Mucosa of rectum (tissue), 2 donors: Measurements from ENCODE around the gene PTRHD1.

ENCODE experiments used
- H3K27ac ChIP-seq, 2 donors: one replicate each; pipeline ENCODE4 v1.7.0; 2013; ENCODE audit warnings: inconsistent platforms in 2 of 2, low read depth in 2 of 2, low read length in 2 of 2
- H3K27me3 ChIP-seq, 2 donors: one replicate each; pipeline ENCODE4 v1.7.0; 2013; ENCODE audit warnings: low read length in 2 of 2; ENCODE audit not compliant: control insufficient read depth in 2 of 2, insufficient read depth in 2 of 2
- H3K36me3 ChIP-seq, 2 donors: one replicate each; pipeline ENCODE4 v1.7.0; 2013; ENCODE audit warnings: low read length in 2 of 2; ENCODE audit not compliant: control insufficient read depth in 2 of 2, insufficient read depth in 2 of 2
- H3K4me1 ChIP-seq, 2 donors: one replicate each; pipeline ENCODE4 v1.7.0; 2013; ENCODE audit warnings: low read length in 2 of 2, mild to moderate bottlenecking in 1 of 2; ENCODE audit not compliant: control insufficient read depth in 2 of 2, insufficient read depth in 2 of 2
- H3K4me3 ChIP-seq, 2 donors: one replicate each; pipeline ENCODE4 v1.7.0; 2013; ENCODE audit warnings: low read length in 2 of 2
- H3K9ac ChIP-seq, 2 donors: one replicate each; pipeline ENCODE4 v1.7.0; 2013; ENCODE audit warnings: low read length in 2 of 2, low read depth in 1 of 2, mild to moderate bottlenecking in 1 of 2
- H3K9me3 ChIP-seq, 2 donors: one replicate each; pipeline ENCODE4 v1.7.0; 2013; ENCODE audit warnings: low read length in 2 of 2; ENCODE audit not compliant: control insufficient read depth in 2 of 2
- donor health status: healthy.
- donor health status: Normal muscosa, but diverticular disease.

The PTRHD1 gene

GRCh38 chr2:24785671-24786321 is 7.4 kb downstream of the PTRHD1 start:
- Histone ChIP-seq H3K9me3 (no peaks in the 10 kb centered on the region), H3K27ac (no peak overlapping the region), H3K9ac (peak overlapping the region in 1 of 2 donors; percentile 24), H3K4me1 (no peaks in the 10 kb centered on the region), H3K27me3 (no peaks in the 10 kb centered on the region), H3K4me3 (no peak overlapping the region), H3K36me3 (peaks cover 0 to 4% of the 10 kb centered on the region in 2 donors)

DNA sequence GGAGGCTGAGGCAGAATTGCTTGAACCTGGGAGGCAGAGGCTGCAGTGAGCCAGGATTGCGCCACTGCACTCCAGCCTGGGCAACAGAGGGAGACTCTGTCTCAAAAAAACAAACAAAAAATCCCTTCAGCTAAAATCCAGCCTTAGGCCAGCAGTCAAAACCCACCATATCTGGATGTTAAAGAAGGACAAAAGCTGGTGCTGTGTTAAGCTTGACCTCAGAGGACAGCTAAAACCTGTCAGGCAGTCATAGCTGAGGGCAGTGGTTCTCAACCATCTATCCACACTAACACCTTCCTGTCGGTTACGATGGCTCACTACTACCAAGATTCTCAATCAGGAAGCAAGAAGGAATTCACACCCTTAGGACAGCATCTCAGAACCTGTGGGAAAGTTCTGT is 9.6 kb downstream of the PTRHD1 start:
- Histone ChIP-seq H3K36me3 (no peaks in the 10 kb centered on the region), H3K27me3 (no peaks in the 10 kb centered on the region), H3K9ac (no peak overlapping the region), H3K4me3 (no peak overlapping the region), H3K27ac (no peak overlapping the region), H3K4me1 (peaks cover 0 to 3% of the 10 kb centered on the region in 2 donors), H3K9me3 (no peaks in the 10 kb centered on the region)

- Histone ChIP-seq H3K36me3 (no peaks in the 10 kb centered on the region), H3K4me3 (no peak overlapping the region), H3K4me1 (peaks cover 0 to 3% of the 10 kb centered on the region in 2 donors), H3K27me3 (no peaks in the 10 kb centered on the region), H3K27ac (no peak overlapping the region), H3K9ac (peak overlapping the region in 1 of 2 donors; percentile 19), H3K9me3 (no peaks in the 10 kb centered on the region)
Observed at GRCh38 chr2:24779116-24779515, 14.1 kb downstream of the PTRHD1 start.

DNA sequence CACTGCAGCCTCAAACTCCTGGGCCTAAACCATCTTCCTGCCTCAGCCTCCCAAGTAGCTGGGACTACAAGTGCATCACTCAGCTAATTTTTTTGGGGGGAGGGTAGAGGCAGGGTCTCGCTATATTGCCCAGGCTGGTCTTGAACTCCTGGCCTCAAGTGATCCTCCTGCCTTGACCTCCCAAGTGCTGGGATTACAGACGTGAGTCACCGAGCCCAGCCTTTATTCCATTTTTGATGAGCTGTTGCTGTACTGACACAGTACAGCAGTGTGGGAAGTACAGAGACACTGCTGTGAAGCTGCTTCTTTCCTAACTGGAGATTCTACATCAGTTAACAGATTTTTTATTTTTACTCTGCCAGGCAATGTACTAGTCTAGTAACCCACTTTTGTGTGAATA is 18.8 kb downstream of the PTRHD1 start:
- Histone ChIP-seq H3K27me3 (no peaks in the 10 kb centered on the region), H3K36me3 (peaks cover 6 to 10% of the 10 kb centered on the region in 2 donors), H3K9ac (no peak overlapping the region), H3K27ac (no peak overlapping the region), H3K4me1 (peaks cover 0 to 3% of the 10 kb centered on the region in 2 donors), H3K4me3 (no peak overlapping the region), H3K9me3 (no peaks in the 10 kb centered on the region)

DNA sequence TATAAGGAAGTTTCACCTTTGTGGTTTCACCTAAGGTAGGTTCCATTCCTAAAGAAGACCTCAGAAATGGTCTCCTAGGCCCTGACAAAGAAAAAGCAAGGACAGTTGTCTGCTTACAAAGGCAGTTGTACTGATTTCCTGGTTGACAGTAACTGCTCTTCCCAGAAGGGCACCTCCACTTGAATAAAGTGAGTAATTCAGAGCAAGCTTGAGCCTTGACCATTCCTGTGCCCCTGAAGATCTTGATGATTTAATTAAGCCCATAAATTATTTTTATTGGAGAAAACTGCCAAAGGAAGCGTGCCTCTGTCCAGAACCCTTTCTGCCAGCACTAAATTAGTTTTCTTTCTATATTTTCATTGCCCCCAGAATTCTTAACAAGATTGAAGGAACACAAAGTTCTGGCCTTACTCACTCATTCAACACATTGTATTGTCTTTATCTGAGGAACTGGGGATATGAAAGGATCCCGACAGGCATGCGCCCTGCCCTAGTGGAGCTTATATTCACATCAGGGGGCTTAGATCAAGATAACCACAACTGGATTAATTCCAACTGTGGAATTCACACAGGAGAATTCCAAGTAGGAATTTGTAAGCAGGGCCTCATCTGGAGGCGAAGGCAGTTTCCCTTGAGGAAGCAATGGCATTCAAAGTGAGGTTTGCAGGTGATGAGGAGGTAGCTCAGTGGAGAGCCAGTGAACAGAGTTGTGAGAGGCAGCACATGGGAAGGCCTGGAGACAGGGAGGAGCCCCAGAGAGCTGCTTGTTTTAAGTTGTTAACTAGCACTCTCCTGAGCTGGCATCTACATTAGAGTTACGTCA is 21.2 kb downstream of the PTRHD1 start:
- Histone ChIP-seq H3K4me1 (no peaks in the 10 kb centered on the region), H3K9ac (no peak overlapping the region), H3K9me3 (no peaks in the 10 kb centered on the region), H3K27ac (no peak overlapping the region), H3K36me3 (peaks cover 10 to 15% of the 10 kb centered on the region in 2 donors), H3K4me3 (no peak overlapping the region), H3K27me3 (no peaks in the 10 kb centered on the region)

DNA sequence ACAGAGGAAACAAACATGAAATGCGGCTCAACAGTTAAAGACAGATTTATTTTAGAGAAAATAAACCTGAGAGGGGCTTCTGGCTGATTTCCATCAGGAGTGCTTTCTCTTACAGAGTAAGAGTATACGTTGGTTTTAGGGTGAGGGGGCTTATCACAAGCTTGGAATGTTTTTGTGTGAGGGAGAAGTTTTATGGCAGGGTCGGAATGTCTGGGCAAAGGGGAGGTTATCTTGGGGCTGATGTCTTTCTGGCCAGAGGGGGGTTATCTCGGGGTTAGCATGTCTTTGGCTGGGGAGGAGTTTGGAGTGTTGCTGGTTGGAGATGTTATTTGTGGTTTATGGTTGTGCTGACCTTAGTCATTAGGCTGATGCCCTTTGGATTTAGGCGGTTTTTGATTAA is 22.1 kb downstream of the PTRHD1 start:
- Histone ChIP-seq H3K36me3 (peaks cover 10 to 17% of the 10 kb centered on the region in 2 donors), H3K27me3 (no peaks in the 10 kb centered on the region), H3K27ac (no peak overlapping the region), H3K4me3 (no peak overlapping the region), H3K4me1 (no peaks in the 10 kb centered on the region), H3K9ac (no peak overlapping the region), H3K9me3 (no peaks in the 10 kb centered on the region)

DNA sequence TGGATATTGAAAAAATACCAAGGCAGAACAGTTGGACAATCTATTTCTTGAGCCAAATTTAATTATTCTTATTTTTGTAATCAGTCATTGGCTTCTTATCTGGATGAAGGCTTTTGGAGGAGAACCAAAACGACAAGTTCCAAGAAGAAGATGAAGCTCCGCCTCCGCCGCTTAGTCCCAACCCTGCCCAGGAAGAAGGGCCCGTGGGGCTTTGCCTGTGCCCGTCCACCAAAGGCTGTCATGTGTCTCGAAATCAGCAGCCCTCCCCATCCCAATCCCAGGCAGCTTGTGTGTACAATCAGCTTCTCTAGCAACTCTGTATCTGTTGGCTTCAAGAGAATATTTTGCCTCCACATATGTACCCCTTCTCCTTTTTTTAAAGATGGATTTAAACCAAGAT is 24.6 kb downstream of the PTRHD1 start:
- Histone ChIP-seq H3K27me3 (no peaks in the 10 kb centered on the region), H3K9ac (no peak overlapping the region), H3K27ac (no peak overlapping the region), H3K9me3 (no peaks in the 10 kb centered on the region), H3K4me1 (no peaks in the 10 kb centered on the region), H3K4me3 (no peak overlapping the region), H3K36me3 (peaks cover 21 to 25% of the 10 kb centered on the region in 2 donors)

DNA sequence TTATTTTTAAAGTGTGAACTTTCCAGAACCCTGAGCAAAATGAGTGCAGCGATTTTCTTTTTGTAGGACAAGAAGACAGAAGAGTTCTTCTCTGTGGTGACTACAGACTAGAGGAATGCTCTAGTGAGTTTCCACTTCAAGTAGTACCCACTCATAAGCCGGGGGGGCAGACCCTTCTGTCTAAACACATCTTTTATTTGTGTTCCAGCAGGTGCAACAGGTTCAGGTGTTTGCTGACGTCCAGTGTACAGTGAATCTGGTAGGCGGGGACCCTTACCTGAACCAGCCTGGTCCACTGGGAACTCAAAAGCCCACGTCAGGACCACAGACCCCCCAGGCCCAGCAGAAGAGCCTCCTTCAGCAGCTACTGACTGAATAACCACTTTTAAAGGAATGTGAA is 25.2 kb downstream of the PTRHD1 start:
- Histone ChIP-seq H3K27ac (no peak overlapping the region), H3K36me3 (peaks cover 21 to 25% of the 10 kb centered on the region in 2 donors), H3K9me3 (no peaks in the 10 kb centered on the region), H3K9ac (no peak overlapping the region), H3K4me1 (no peaks in the 10 kb centered on the region), H3K27me3 (no peaks in the 10 kb centered on the region), H3K4me3 (no peak overlapping the region)

DNA sequence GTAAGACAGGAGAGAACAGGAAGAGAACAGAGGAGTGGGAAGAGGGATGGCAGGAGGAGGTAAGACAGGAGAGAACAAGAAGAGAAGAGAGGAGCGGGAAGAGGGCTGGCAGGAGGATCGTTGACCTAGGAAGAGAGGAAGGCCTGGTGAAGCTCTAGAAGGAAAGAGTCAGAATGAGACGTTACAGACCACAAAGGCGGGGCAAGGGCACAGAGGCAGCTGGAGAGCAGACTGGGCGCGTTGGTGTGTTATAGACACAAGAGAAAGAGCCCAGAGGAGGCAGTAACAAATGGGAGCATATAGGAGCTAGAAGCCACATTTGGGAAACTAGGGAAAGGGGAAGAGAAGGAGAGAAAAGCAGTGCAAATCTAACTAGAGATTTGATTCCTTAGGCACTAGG is 26.6 kb downstream of the PTRHD1 start:
- H3K9me3 ChIP-seq, result no peaks in the 10 kb centered on the region
- no peaks in the 10 kb centered on the region for H3K27me3 ChIP-seq
- H3K4me3 ChIP-seq, result no peak overlapping the region
- no peaks in the 10 kb centered on the region for H3K4me1 ChIP-seq
- H3K9ac ChIP-seq, result no peak overlapping the region
- no peak overlapping the region for H3K27ac ChIP-seq
- H3K36me3 ChIP-seq, result peaks cover 30 to 39% of the 10 kb centered on the region in 2 donors

DNA sequence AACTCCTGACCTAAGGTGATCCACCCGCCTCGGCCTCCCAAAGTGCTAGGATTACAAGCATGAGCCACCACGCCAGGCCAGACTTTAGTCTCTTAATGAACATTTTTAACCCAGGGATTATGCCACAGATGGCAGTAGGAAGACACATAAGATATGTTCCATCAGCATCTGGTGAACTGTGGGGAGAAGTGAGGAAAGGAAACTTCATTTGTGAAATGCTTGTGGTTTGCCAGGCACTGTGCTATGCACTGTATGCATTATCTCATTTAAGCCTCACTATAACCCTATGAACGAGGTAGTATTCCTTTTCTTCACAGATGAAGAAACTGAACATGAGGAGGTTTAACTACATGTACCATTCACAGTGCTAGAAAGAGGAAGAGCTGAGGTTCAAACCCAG is 29.3 kb downstream of the PTRHD1 start:
- H3K27ac ChIP-seq, result no peak overlapping the region
- H3K9ac ChIP-seq, result no peak overlapping the region
- peaks cover 23 to 34% of the 10 kb centered on the region in 2 donors for H3K36me3 ChIP-seq
- H3K4me3 ChIP-seq, result no peak overlapping the region
- no peaks in the 10 kb centered on the region for H3K27me3 ChIP-seq
- H3K9me3 ChIP-seq, result no peaks in the 10 kb centered on the region
- no peaks in the 10 kb centered on the region for H3K4me1 ChIP-seq
